Mesenchymal stem cell (in vitro differentiated cells and primary cell): ENCODE measurements around the gene HMGXB3.

Experiments used
- DNase-seq: peaks from one replicate; pipeline ENCODE4 v3.0.0-alpha.2; 2013
- H2AFZ ChIP-seq: one replicate; pipeline ENCODE4 v1.6.1; 2013; ENCODE audit warnings: low read depth, mild to moderate bottlenecking, control low read depth, inconsistent platforms, low read length, moderate library complexity
- H2AK5ac ChIP-seq: 2 replicates; pipeline ENCODE4 v1.6.1; 2013; ENCODE audit warnings: low read length, moderate library complexity, mild to moderate bottlenecking, inconsistent platforms; ENCODE audit not compliant: severe bottlenecking
- H2BK120ac ChIP-seq: one replicate; pipeline ENCODE4 v1.6.1; 2013; ENCODE audit warnings: low read depth, mild to moderate bottlenecking, inconsistent platforms, low read length, moderate library complexity
- H2BK12ac ChIP-seq, 2 experiments: one replicate each; pipeline ENCODE4 v1.6.1; 2013; ENCODE audit warnings: inconsistent platforms in 2 of 2, low read length in 2 of 2, mild to moderate bottlenecking in 2 of 2, moderate library complexity in 2 of 2, control low read depth in 1 of 2
- H2BK15ac ChIP-seq: one replicate; pipeline ENCODE4 v1.6.1; 2013; ENCODE audit warnings: mild to moderate bottlenecking, low read depth, inconsistent platforms; ENCODE audit not compliant: poor library complexity, severe bottlenecking
- H2BK5ac ChIP-seq: 2 replicates; pipeline ENCODE4 v1.6.1; 2013; ENCODE audit warnings: low read depth, mild to moderate bottlenecking, low read length, control low read depth, inconsistent platforms; ENCODE audit not compliant: poor library complexity, severe bottlenecking
- H3K14ac ChIP-seq, 2 experiments: one replicate each; pipeline ENCODE4 v1.6.1; 2013; ENCODE audit warnings: inconsistent platforms in 2 of 2, low read length in 2 of 2, control low read depth in 1 of 2, mild to moderate bottlenecking in 1 of 2, moderate library complexity in 1 of 2
- H3K18ac ChIP-seq, 2 experiments: one replicate each; pipeline ENCODE4 v1.6.1; 2013; ENCODE audit warnings: inconsistent platforms in 2 of 2, low read length in 2 of 2, control low read depth in 1 of 2, low read depth in 1 of 2, mild to moderate bottlenecking in 1 of 2
- H3K23ac ChIP-seq, 2 experiments: one replicate each; pipeline ENCODE4 v1.6.1; 2013; ENCODE audit warnings: inconsistent platforms in 2 of 2, low read length in 2 of 2, mild to moderate bottlenecking in 2 of 2, moderate library complexity in 2 of 2, control low read depth in 1 of 2
- H3K27ac ChIP-seq: 2 replicates; pipeline ENCODE4 v1.5.1; 2013; ENCODE audit warnings: mild to moderate bottlenecking, moderate library complexity, low read length, control low read depth, inconsistent platforms; ENCODE audit not compliant: poor library complexity, severe bottlenecking
- H3K27me3 ChIP-seq, 2 experiments: 2 replicates each; pipeline versions ENCODE4 v1.6.1 to v1.7.0; 2013; ENCODE audit warnings: low read length in 2 of 2, mild to moderate bottlenecking in 2 of 2, moderate library complexity in 2 of 2, control low read depth in 1 of 2, inconsistent platforms in 1 of 2; ENCODE audit not compliant: control insufficient read depth in 1 of 2, insufficient read depth in 1 of 2
- H3K36me3 ChIP-seq, 2 experiments: 2 replicates each; pipeline versions ENCODE4 v1.6.1 to v1.7.0; 2013; ENCODE audit warnings: low read length in 2 of 2, control low read depth in 1 of 2, inconsistent platforms in 1 of 2, low read depth in 1 of 2, mild to moderate bottlenecking in 1 of 2; ENCODE audit not compliant: insufficient read depth in 2 of 2, control insufficient read depth in 1 of 2
- H3K4ac ChIP-seq, 2 experiments: one replicate each; pipeline ENCODE4 v1.6.1; 2013; ENCODE audit warnings: inconsistent platforms in 2 of 2, low read length in 2 of 2, mild to moderate bottlenecking in 2 of 2, moderate library complexity in 2 of 2, control low read depth in 1 of 2, low read depth in 1 of 2
- H3K4me1 ChIP-seq: 2 replicates; pipeline ENCODE4 v1.6.1; 2013; ENCODE audit warnings: low read depth, low read length, control low read depth; ENCODE audit not compliant: control insufficient read depth, insufficient read depth
- H3K4me2 ChIP-seq: 2 replicates; pipeline ENCODE4 v1.6.1; 2013; ENCODE audit warnings: low read length, mild to moderate bottlenecking, inconsistent platforms; ENCODE audit not compliant: poor library complexity, severe bottlenecking
- H3K4me3 ChIP-seq, 2 experiments: 2 replicates each; pipeline versions ENCODE4 v1.5.1 to v1.7.0; 2013; ENCODE audit warnings: low read length in 2 of 2, mild to moderate bottlenecking in 2 of 2, control low read depth in 1 of 2, low read depth in 1 of 2; ENCODE audit not compliant: insufficient read depth in 1 of 2
- H3K79me1 ChIP-seq: replicated peaks from 2 replicates; pipeline ENCODE4 v1.6.1; 2013; ENCODE audit warnings: mild to moderate bottlenecking, control low read depth, low read length, inconsistent platforms; ENCODE audit not compliant: poor library complexity, severe bottlenecking
- H3K9ac ChIP-seq: 2 replicates; pipeline ENCODE4 v1.7.0; 2013; ENCODE audit warnings: mild to moderate bottlenecking, low read length, moderate library complexity
- H3K9me3 ChIP-seq: 2 replicates; pipeline ENCODE4 v1.7.0; 2013; ENCODE audit warnings: mild to moderate bottlenecking, low read length; ENCODE audit not compliant: control insufficient read depth
- H4K8ac ChIP-seq: one replicate; pipeline ENCODE4 v1.6.1; 2013; ENCODE audit warnings: inconsistent platforms, mild to moderate bottlenecking, low read length, moderate library complexity
- H4K91ac ChIP-seq: one replicate; pipeline ENCODE4 v1.6.1; 2013; ENCODE audit warnings: mild to moderate bottlenecking, low read length, inconsistent platforms
- WGBS: methylation state at CpG from one replicate; pipeline ENCODE4 v1.1.7; 2013; ENCODE audit warnings: mixed read lengths; 5-methylcytosine and 5-hydroxymethylcytosine counted together

Gene HMGXB3

GRCh38 chr5:150058480-150059126 is 58.1 kb downstream of the HMGXB3 start:
- DNase-seq: peak; percentile 84
- Histone ChIP-seq H2AFZ (peak overlapping the region; percentile 24), H2BK15ac (no peak overlapping the region), H3K9ac (no peak overlapping the region), H3K14ac (peak overlapping the region in 1 of 2 experiments; percentile 14), H4K8ac (no peak overlapping the region), H4K91ac (peak overlapping the region; percentile 52), H3K79me1 (peaks cover 4% of the 10 kb centered on the region), H3K23ac (no peak overlapping the region), H3K4me2 (no peak overlapping the region), H3K27me3 (no peaks in the 10 kb centered on the region), H3K18ac (no peak overlapping the region), H2BK12ac (peak overlapping the region; percentile 32 to 87), H3K27ac (no peak overlapping the region), H3K9me3 (no peaks in the 10 kb centered on the region), H3K4me3 (no peak overlapping the region), H2BK120ac (peak overlapping the region; percentile 11), H2AK5ac (peak overlapping the region; percentile 17), H3K4ac (peak overlapping the region in 1 of 2 experiments; percentile 5), H3K4me1 (peaks cover 13% of the 10 kb centered on the region), H2BK5ac (no peak overlapping the region), H3K36me3 (peaks cover 26 to 30% of the 10 kb centered on the region in 2 experiments)
- WGBS: 85% methylated on average over 6 of the region's 6 CpGs

- Histone ChIP-seq H2BK5ac (no peak overlapping the region), H3K9me3 (no peaks in the 10 kb centered on the region), H4K91ac (peak overlapping the region; percentile 59), H3K27ac (no peak overlapping the region), H2AK5ac (no peak overlapping the region), H2BK12ac (peak overlapping the region in 1 of 2 experiments; percentile 2), H3K4me3 (no peak overlapping the region), H2BK15ac (no peak overlapping the region), H3K4ac (peak overlapping the region; percentile 9 to 24), H2AFZ (no peak overlapping the region), H3K79me1 (no peaks in the 10 kb centered on the region), H3K4me2 (no peak overlapping the region), H3K27me3 (no peaks in the 10 kb centered on the region), H4K8ac (no peak overlapping the region), H3K9ac (no peak overlapping the region), H3K18ac (peak overlapping the region in 1 of 2 experiments; percentile 28), H3K36me3 (peaks cover 18 to 20% of the 10 kb centered on the region in 2 experiments), H3K23ac (no peak overlapping the region), H3K4me1 (peaks cover 16% of the 10 kb centered on the region), H2BK120ac (no peak overlapping the region), H3K14ac (no peak overlapping the region)
- WGBS: 98% methylated on average over 11 of the region's 11 CpGs
- no peak for DNase-seq
Observed at GRCh38 chr5:150059623-150060022, 59.1 kb downstream of the HMGXB3 start.

GRCh38 chr5:150060471-150060870 is 59.9 kb downstream of the HMGXB3 start:
- DNase-seq: no peak
- H3K27me3 ChIP-seq: no peaks in the 10 kb centered on the region
- H3K9ac ChIP-seq: no peak overlapping the region
- H2AFZ ChIP-seq: no peak overlapping the region
- H3K18ac ChIP-seq: no peak overlapping the region
- H3K27ac ChIP-seq: no peak overlapping the region
- no peak overlapping the region for H3K14ac ChIP-seq
- no peak overlapping the region for H3K23ac ChIP-seq
- H3K4me3 ChIP-seq: no peak overlapping the region
- H3K36me3 ChIP-seq: peaks cover 10 to 12% of the 10 kb centered on the region in 2 experiments
- H2BK12ac ChIP-seq: peak overlapping the region in 1 of 2 experiments; percentile 21
- H2BK15ac ChIP-seq: no peak overlapping the region
- H2BK120ac ChIP-seq: no peak overlapping the region
- no peaks in the 10 kb centered on the region for H3K9me3 ChIP-seq
- no peak overlapping the region for H2AK5ac ChIP-seq
- no peak overlapping the region for H3K4ac ChIP-seq
- WGBS: 95% methylated on average over 7 of the region's 7 CpGs
- H3K4me2 ChIP-seq: no peak overlapping the region
- H3K4me1 ChIP-seq: peaks cover 24% of the 10 kb centered on the region
- no peak overlapping the region for H2BK5ac ChIP-seq
- H3K79me1 ChIP-seq: no peaks in the 10 kb centered on the region
- no peak overlapping the region for H4K8ac ChIP-seq
- no peak overlapping the region for H4K91ac ChIP-seq

GRCh38 chr5:150061538-150061995 is 61.0 kb downstream of the HMGXB3 start:
- H3K36me3 ChIP-seq: peaks cover 0 to 1% of the 10 kb centered on the region in 2 experiments
- DNase-seq: no peak
- H2BK12ac ChIP-seq: peak overlapping the region in 1 of 2 experiments; percentile 37
- no peak overlapping the region for H2BK15ac ChIP-seq
- H3K27me3 ChIP-seq: no peaks in the 10 kb centered on the region
- H3K23ac ChIP-seq: no peak overlapping the region
- H3K9ac ChIP-seq: no peak overlapping the region
- H3K4me1 ChIP-seq: peaks cover 35% of the 10 kb centered on the region
- no peak overlapping the region for H3K27ac ChIP-seq
- H3K18ac ChIP-seq: peak overlapping the region in 1 of 2 experiments; percentile 48
- H3K4me3 ChIP-seq: no peak overlapping the region
- H2AK5ac ChIP-seq: no peak overlapping the region
- no peak overlapping the region for H4K8ac ChIP-seq
- no peak overlapping the region for H2BK5ac ChIP-seq
- H3K4me2 ChIP-seq: no peak overlapping the region
- peak overlapping the region in 1 of 2 experiments; percentile 20 for H3K14ac ChIP-seq
- 95% methylated on average over 12 of the region's 12 CpGs for WGBS
- H3K4ac ChIP-seq: no peak overlapping the region
- H2AFZ ChIP-seq: no peak overlapping the region
- H2BK120ac ChIP-seq: no peak overlapping the region
- no peaks in the 10 kb centered on the region for H3K79me1 ChIP-seq
- no peaks in the 10 kb centered on the region for H3K9me3 ChIP-seq
- peak overlapping the region; percentile 18 for H4K91ac ChIP-seq
